NCI-H1436 treated with DMSO at 0.1 percent for 48 hours (cell line): ENCODE results near the gene LARP4B.

Experiments used
- DNase-seq: peaks from one replicate; lab custom pipeline; 2025; lab: John Stamatoyannopoulos, UW

The LARP4B gene

GRCh38 chr10:924524-924859 is 7.0 kb downstream of the LARP4B start:
- DNase-seq, result no peak

- no peak for DNase-seq
Measured at GRCh38 chr10:923844-924523, 7.5 kb downstream of the LARP4B start.

GRCh38 chr10:921471-922414 is 9.8 kb downstream of the LARP4B start:
- DNase-seq, result no peak

DNA sequence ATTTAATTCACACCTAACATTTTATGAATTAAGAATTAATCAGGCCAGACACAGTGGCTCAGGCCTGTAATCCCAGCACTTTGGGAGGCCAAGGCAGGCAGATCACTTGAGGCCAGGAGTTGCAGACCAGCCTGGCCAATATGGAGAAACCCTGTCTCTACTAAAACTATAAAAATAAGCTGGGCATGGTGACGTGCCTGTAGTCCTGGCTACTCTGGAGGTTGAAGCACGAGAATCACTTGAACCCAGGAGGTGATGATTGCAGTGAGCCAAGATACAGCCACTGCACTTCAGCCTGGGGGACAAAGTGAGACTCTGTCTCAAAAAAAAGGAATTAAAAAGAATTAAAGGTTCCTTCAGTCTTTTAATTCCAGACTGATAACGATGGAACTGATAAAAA is 11.1 kb downstream of the LARP4B start:
- DNase-seq, result no peak

GRCh38 chr10:919481-919880 is 12.0 kb downstream of the LARP4B start:
- no peak for DNase-seq

- DNase-seq, result no peak
Measured at GRCh38 chr10:917999-918398, 13.5 kb downstream of the LARP4B start.

DNA sequence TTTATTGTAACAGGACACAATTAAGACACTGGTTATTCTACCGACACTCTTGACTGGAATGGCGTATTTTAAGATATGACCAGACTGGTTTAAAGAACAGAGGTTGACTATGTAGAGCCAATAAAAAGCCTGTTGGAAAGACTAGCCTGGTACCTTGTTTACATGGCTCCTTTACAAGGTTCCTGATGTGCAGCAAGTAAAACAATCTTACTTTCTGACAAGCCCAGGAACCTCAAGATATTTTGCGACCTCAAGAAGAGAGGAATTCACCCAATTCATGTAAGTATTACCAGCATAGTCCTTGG is 14.1 kb downstream of the LARP4B start:
- no peak for DNase-seq

DNA sequence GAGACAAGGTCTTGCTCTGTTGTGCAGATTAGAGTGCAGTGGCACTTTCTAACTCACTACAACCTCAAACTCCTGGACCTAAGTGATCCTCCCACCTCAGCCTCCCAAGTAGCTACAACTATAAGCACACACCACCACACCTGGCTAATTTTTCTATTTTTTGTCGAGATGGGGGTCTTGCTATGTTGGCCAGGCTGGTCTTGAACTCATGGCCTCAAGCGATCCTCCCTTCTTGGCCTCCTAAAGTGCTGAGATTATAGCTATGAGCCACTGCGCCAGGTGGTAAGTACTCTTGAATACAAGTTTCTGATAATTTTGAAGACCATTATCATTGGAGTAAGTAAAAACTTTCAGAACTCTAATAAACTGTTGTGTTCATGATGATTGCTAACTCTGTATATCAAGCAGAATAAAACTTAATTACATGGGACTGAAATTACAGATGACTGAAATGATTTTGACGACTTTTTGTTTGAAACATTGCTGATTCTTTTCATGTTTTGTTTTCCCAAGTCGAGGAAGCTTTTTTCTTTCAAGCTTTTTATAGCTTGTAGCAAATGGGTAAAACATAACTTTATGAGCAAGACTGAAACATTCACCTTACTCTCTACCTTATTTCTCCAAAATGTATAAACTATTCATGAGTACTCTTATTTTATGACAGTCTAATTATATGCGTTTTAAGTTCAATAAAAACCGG is 14.6 kb downstream of the LARP4B start:
- no peak for DNase-seq

GRCh38 chr10:909831-910230 is 21.7 kb downstream of the LARP4B start:
- DNase-seq, result no peak

DNA sequence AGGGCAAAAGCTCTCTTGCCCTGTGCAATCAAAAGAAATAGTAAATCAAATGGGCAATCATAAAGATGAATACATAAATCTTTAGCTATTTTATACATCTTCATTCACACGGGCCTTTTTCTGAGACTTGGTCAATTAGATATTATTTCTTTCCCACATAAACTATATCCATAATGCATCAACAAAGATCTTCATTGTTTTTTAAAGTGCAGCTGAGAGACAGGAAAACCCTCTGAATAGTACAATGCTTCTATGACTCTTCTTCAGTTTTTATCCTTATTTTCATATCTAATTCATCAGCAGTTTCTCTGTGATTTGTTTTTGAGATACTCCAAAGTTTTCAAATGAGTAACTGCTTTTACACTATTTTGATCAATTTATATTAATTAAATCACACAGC is 25.5 kb downstream of the LARP4B start:
- no peak for DNase-seq

DNA sequence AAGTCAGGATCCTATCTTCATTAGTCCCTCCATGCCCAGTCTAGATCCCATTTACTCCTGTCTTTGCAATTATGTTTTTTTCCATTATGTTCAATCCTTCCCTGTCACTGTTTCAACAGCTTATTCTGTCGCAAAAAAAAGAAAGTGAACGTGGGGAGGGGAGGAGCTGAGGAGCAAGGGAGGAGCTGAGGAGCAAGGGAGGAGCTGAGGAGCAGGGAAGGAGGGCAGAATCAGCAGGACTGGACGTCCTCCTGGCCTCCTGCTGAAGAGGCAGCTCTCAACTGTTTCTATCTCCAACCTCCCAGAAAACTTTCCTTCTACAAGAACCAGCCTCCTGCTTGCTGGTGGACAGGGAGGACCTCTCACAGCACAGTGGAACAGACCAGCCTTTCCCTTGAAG is 26.0 kb downstream of the LARP4B start:
- DNase-seq, result no peak

DNA sequence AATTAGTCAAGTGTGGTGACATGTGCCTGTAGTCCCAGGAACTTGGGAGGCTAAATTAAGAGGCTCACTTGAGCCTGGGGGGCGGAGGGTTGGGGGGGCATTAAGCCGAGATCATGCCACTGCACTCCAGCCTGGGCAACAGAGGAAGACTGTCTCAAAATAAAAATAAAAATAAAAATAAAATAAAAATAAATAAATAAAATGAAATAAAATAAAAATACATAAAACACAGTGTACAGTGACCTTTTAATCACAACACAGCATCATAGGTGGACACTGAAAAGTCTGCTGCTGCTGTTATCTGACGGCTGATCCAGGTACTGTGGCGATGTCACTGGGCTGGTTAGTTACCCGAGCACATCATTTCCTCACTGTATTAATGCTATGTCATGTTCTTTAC is 27.1 kb downstream of the LARP4B start:
- DNase-seq, result no peak

DNA sequence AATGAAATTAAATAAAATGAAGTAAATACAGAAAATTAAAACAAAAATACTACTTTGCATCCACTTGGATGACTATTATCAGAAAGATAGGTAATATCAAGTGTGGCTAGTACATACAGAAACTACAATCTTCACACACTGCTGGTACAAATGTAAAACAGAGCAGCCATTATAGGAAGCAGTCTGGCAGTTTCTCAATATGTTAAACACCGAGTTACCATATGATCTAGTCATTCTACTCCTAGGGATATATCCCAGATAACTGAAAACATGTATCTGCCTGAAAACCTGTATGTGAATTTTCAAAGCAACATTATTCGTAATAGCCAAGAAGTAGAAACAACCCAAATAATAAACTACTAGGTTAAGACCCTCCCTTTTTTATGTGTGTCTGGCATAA is 33.4 kb downstream of the LARP4B start:
- DNase-seq, result no peak

DNA sequence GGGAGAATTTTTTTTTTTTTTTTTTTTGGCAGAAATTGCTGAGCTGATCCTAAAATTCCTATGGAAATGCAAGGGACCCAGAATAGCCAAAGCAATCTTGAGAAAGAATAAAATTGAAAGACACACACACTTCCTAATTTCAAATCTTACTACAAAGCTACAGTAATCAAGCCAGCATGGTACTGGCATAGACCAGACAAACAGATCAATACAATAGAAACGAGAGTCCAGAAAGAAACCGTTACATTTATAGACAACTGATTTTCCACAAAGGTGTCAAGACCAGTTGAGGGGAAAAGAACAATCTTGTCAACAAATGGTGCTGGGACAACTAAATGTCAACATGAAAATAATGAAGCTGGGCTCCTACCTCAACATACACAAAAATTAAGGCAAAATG is 34.5 kb downstream of the LARP4B start:
- DNase-seq, result no peak

DNA sequence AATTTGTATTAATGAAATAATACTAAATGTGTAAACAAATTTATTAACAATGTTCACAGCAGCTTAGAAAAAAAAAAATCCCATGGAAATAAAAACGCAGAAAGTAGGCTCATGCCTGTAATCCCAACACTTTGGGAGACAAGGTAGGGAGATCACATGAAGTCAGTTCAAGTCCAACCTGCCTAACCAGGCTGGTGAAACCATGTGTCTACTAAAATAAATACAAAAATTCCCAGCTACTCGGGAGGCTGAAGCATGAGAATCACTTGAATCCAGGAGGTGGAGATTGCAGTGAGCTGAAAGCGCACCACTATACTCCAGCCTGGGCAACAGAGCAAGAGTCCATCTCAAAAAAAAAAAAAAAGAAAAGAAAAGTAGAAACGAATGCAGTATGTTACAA is 36.2 kb downstream of the LARP4B start:
- no peak for DNase-seq

- no peak for DNase-seq
Measured at GRCh38 chr10:878895-879294, 52.6 kb downstream of the LARP4B start.

- no peak for DNase-seq
Measured at GRCh38 chr10:878333-878759, 53.2 kb downstream of the LARP4B start.

DNA sequence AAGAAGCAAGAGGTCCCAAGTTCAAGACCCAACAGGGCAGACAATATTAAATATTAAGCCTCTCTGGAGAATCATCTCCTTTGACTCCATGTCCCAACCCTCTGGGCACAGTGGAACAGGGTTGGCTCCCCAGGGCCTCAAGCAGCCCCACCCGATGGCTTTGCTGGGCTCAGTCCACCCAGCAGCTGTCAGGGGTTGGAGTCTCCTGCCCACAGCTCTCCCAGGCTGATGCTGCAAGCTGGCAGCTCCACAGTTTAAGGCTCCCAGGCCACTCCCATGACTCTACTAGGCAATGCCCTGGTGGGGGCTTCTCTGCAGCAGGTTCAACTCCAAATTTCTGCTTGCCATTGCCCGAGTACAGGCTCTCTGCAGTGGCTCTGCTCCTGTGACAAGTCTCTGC is 55.1 kb downstream of the LARP4B start:
- no peak for DNase-seq

DNA sequence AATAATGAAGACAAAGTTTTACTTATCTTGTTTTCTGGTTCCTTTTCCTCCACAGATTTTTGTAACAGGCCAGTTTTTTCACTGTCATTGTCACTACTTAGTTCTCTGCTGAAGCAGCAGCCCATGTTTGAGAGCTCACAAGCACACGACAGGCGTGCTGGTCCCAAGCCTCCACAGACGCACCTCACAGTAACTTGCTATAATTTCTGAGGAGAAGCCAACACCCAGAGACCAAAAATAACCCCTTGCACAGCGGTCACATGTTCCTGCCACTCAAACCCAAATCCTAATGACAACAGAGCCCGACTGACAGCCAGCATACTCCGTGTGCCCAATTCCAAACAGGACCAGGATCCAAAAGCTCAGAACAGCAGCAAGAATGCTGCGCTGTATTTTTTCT is 58.5 kb downstream of the LARP4B start:
- DNase-seq, result no peak

GRCh38 chr10:871951-872403 is 59.5 kb downstream of the LARP4B start:
- DNase-seq, result no peak

- no peak for DNase-seq
Measured at GRCh38 chr10:870564-871166, 60.8 kb downstream of the LARP4B start.

DNA sequence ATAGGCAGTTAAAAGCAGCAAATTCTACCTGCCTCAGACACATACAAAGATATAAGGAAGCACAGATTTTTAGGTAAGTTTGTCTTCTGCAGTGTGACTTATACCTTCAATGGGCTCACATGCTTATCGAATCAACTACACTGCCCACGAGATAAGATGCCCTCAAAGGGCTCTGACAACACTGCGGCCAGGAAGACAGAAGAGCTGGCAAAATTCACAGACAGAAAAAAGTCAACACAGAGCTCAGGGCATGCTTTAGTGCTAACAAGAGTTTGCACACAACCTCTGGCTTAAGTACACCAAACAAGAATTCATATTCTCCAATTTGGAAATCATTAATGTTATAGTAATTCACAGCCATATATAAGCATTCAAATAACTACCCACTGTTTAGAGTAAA is 62.3 kb downstream of the LARP4B start:
- DNase-seq, result no peak

DNA sequence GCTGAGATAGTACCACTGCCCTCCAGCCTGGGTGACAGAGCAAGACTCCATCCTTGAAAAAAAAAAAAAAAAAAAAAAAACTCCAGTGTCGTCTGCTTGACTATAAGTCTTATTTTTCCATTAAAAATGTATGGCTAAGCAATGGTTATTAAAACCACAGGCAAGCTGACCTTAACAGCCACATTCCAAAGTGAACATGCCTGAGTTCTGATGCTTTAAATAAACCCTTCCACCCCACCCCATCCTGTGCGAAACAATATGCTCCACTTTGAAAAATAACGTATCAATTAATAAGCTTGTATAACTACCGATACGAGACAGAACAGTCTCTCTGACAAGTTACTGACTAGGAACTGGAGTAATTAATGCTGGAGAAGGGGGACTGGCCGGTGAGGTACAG is 63.7 kb downstream of the LARP4B start:
- DNase-seq, result no peak
